GM20431 (cell line): ENCODE data around the gene ARHGAP22.

Source experiments
- in situ Hi-C: fragments of 300-500 bp; cut with MseI, MboI; formaldehyde crosslinking; loops from one replicate; pipeline ENCODE4 v1.15.0; 2020; ENCODE audit warnings: low sequenced_read_pairs; ENCODE audit not compliant: unreplicated experiment

ARHGAP22 gene

DNA sequence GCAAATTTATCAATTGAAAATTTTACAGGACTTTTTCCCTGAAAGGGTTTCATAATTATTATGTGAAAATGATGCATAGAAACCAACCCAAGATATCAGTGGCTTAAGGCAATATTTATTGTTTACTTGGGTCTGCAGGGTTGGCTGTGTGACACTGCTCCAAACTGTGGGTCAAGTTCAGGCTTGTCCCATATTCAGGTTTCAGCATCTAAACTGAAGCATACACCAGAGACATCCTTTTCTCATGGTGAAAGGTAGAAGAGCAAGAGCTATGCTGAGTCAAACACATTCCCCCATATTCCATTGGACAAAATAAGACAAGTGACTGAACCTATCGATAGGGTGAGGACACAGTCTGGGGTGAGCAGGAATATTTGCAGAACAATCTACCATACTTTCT lies 187.5 kb downstream of the ARHGAP22 start:
- in situ Hi-C loops = no loop called here

DNA sequence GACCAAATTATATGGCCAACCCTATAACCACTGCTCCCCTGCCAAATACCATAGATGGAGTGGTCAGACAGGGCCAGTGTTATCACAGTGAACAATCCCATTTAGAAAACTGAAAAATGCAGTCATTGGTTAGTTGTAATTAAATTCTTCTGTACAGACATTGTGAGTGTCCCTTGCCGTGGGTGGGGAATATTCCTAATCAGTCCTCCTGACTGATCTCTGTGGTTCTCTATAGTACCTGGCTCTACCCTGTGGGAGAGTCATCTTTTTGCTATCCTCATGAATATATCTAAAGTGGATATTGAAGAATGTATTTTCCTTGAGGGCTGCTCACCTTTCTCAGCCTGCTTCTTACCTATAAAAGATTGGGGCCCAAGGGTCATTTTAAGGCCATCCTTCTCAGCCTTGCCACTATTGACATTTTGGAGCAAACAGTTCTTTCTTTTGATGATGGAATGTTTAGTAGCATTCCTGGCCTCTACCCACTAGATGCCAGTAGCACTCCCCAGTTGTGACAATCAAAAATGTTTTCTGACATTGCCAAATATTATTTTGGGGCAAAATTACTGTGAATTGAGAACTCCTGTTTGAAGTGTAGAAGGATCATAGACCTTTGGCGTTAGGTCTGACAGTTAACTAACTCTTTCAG lies 188.2 kb downstream of the ARHGAP22 start:
- in situ Hi-C loops = no loop called here

DNA sequence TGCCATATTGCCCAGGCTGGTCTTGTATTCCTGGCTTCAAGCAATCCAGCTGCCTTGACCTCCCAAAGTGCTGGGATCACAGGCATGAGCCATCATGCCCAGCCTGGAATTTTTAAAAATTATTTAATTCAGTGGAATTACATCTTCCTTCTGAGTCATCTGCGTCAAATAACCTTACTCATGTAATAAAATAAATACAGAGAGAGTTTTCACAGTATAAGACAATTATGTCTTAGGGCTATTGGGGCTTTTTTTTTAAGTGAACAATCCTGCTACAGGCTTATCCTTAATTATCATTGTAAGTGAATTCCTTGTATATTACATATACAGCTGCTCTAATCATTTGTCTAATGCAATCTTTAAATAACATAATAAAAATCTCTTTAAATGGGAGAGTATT lies 190.1 kb downstream of the ARHGAP22 start:
- in situ Hi-C loops = no loop called here

DNA sequence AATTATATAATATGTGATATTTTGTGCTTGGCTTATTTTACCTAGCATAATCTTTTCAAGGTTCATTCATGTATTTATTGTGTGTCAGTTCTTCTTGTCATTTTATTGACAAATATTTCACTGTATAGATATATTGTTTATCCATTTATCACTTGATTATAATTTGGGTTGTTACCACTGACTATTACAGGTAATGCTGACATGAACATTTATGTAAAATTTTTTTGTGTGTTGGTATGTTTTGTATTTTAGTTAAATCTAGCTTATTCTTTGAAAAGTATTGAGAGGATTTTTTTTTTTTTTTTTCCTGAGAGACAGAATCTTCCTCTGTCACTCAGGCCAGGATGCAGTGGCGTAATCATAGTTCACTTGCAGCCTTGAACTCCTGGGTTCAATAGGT lies 190.7 kb downstream of the ARHGAP22 start:
- in situ Hi-C loops = no loop called here

DNA sequence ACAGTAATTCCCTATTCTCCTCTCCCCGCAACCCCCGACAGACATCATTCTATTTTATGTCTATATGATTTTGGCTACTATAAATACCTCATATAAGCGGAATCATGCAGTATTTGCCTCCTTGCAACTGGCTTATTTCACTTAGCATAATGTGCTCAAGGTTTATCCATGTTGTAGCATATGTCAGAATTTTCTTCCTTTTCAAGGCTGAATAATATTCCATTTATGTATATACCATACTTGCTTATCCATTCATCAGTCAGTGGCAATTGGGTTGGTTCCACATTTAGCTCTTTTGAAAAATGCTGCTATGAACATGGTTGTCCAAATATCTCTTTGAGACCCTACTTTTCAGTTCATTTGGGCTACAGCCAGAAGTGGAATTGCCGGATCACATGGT lies 191.9 kb downstream of the ARHGAP22 start:
- in situ Hi-C loops = no loop called here

DNA sequence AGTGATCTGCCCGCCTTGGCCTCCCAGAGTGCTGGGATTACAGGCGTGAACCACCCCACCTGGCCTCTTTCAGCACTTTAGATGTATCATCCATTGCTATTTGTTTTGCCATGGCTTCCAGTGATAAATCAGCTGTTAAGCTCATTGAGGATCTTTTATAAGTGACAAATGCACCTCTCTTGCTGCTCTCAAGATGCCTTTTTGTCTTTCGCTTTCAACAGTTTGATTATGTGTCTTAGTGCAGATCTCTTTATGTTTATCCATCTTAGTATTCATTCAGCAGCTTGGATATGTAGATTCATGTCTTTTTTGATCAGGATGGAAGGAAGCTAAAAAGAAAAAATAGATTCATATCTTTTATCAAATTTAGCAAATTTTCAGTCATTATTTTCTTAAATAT lies 192.8 kb downstream of the ARHGAP22 start:
- in situ Hi-C loops = no loop called here

DNA sequence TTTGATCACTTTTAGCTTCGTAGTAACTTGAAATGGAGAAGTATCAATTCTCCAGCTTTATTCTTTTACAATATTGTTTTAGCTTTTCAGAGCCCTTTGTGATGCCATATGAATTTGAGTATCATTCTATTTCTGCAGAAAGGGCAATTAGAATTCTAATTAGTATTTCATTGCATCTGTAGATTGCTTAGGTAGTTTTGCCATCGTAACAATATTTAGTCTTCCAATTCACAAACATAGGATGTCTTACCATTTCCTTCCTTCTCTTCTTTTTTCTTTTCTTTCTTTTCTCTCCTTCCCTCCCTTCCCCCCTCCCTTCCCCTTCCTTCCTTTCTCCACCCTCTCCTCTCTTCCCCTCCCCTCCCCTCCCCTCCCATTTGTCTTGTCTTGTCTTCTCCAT lies 193.4 kb downstream of the ARHGAP22 start:
- in situ Hi-C loops = no loop called here

DNA sequence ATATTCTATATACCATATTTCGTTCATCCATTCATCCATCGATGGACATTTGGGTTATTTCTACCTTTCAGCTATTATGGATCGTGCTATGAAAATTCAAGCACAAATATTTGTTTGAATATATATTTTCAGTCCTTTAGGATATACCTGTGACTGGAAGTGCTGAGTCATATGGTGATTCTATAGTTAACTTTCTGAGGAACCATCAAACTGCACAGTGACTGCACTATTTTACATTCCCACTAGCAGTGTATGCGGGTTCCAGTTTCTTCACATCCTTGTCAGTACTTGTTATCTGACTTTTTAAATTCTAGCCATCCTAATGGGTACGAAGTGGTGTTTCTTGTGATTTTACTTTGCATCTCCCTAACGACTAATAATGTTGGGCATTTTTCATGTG lies 194.4 kb downstream of the ARHGAP22 start:
- in situ Hi-C loops = no loop called here

DNA sequence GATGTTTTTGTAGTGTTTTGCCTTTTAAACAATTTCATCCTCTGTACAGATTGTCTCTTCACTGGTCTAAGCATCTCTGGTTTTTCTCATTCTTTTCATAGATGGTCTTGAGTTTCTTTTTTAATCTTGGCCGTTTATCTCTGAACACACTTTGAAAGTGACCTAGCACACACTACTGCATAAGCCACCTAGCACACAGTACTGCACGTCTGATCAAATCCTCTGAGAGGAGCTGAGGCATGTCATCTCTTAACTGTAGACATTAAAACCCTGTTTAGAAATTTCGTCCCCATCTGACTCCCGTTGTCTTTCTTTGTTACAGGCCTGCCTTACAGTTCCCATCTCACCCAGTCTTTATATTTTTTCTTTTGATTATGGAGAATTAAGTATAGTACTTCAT lies 198.2 kb downstream of the ARHGAP22 start:
- in situ Hi-C loops = no loop called here

DNA sequence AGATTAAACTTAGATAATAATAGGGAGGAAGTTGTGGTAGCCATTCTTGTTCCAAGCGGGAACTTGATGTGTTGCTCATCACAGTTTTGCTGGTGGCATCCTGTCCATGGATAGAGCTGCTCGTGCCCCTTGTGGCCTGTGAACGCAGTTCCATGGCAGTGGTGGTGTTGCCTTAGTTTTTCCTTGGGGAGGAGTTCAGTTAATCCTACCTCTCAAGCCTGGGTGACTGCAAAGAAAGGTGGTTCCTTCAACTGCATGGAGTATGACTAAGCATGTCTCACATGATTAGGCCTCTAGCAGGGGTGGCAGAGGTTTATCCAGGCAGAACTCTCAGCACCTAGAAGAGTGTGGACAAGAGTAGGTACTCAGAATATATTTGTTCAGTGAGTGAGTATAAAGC lies 198.7 kb downstream of the ARHGAP22 start:
- in situ Hi-C loops = no loop called here

DNA sequence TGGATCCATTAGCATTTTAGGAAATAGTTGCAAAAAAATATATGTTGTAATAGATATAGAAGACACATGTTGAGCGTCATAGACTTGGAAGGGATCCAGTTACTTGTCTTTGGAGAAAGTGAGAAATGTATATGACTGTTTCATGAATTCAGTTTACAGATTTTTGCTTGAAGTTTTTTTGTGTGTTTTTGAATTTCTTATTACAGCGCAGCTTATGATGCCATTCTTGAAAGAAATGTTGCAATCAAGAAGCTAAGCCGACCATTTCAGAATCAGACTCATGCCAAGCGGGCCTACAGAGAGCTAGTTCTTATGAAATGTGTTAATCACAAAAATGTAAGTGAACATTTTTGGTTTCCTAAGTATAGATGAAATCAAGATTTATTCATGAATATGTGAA lies 200.2 kb downstream of the ARHGAP22 start:
- in situ Hi-C loops = no loop called here

DNA sequence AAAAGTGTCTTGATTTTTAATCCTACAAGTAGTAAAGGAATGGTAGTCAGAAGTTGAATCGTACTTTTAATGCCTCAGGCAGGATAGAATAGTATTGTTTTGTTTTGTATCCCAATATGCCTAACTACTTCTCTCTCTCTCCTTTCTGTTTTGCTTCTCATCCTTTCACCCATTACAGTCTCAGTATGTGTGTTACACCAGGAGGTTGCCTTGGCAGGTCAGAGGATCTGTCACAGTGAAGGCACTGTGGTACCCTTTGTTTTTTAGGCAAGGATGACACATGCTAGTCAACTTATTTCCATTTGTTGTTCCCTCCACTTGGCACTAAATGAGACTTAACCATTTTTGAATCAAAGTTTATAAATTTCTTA lies 204.0 kb downstream of the ARHGAP22 start:
- in situ Hi-C loops = no loop called here

DNA sequence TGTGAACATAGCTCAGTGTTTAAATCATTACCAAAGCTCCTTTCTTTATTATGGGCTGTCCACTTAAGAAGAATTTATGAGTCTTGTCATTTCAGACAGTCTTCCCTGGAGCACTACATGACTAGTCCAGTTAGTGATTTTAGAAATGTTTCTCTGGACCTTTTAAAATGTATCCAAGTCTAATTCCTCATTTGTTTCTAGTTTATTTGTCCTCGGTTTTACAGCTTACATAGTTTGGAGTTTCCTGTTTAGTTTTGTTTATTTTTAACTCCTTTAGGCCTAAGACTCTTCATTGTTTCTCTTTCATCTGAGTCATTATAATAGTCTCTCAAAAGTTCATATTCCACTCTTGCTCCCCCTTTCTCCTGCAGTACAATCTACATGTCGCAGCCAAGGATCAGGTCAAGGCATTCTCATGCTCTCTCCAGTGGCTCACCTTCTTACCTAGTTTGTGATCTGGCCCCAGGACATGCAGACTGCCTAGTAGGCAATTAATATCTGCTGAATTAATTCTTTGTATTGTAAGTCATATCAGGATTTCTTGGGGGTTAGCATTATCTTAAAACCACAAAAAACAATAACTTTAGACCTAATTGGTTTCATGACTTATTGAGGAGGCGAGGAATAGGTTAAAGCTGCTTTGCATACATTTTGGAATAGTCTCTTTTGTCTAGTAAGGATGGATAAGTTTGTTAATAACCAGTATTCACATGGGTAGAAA lies 204.6 kb downstream of the ARHGAP22 start:
- in situ Hi-C loops = no loop called here

DNA sequence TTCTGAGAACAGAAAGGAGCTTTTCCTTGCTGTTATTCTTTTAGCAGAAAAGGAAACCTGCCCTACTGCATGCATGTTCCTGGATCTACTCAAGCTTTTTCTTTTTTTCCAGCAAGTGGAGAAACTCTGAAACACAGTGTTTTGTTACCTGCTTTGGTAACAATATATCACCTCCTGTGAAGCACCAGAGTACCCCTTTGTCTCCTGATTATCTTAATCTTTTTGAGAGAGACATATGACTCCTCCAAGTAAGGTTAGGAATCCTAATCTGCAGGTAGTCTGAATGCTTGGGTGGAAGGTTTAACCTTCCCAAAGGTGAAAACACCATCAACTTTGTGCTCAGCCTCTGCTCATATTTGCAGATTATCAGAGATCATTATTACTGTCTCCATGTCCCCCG lies 205.3 kb downstream of the ARHGAP22 start:
- in situ Hi-C loops = no loop called here

DNA sequence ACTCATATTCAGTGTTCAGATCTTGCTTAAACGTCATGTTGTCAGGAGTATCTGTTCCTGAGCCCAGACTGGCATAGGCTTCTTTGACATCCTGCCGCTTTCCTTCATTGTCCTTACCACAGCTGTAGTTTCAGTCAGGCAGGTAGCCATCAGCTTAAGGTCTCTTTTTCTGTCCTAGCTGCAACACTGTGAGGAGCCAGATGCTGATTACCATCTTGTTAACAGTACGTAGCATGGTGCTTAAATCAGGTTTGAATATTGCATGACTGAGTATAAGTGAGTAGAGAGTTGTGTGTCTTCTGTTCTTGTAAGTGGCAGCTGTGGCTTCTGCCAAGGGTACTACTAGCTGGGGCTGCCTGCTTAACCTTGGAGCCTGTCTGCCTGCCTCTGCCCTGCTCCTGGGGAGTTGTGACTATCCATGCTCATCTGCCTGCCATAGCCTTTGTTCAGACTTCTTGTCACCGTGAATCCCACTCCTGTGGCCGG lies 205.8 kb downstream of the ARHGAP22 start:
- in situ Hi-C loops = no loop called here

DNA sequence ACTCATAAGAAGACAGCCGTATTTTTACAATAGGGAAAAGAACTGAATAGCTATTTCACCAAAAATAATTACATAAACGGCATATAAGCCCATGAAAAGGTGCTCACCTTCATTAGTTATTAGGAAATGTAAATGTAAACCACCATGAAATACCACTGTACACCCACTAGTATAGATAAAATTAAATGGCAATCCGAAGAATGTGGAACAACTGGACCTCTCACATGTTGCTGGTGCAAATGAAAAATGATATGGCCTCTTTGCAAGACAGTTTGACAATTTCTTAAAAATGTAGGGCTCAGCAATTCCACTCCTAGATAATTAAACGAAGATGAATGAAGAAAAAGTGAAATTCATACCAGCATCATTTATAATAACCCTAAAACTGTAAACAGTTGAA lies 206.6 kb downstream of the ARHGAP22 start:
- in situ Hi-C loops = no loop called here
